Measurements from ENCODE around the gene SORCS3.

DNA sequence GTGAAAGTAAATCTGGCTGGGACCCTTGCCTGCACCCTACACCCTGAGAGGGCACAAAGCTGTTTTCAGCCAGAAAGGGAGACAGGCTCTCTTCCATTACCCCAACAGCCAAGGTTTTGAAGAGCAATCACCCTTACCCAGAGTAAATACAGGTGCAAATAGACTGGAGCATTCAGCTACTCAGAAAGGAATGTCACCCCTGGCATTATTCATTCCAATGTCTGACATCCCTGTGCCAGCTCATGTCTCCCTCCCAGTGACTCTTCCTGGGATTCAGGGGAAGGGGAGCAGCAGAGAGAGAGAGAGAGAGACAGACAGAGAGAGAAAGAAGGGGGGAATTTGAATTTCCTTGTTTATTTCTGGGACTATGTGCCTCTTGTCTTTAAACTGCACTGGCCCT, 611.8 kb downstream of the SORCS3 start:
- TF ChIP-seq, protein P1, sequence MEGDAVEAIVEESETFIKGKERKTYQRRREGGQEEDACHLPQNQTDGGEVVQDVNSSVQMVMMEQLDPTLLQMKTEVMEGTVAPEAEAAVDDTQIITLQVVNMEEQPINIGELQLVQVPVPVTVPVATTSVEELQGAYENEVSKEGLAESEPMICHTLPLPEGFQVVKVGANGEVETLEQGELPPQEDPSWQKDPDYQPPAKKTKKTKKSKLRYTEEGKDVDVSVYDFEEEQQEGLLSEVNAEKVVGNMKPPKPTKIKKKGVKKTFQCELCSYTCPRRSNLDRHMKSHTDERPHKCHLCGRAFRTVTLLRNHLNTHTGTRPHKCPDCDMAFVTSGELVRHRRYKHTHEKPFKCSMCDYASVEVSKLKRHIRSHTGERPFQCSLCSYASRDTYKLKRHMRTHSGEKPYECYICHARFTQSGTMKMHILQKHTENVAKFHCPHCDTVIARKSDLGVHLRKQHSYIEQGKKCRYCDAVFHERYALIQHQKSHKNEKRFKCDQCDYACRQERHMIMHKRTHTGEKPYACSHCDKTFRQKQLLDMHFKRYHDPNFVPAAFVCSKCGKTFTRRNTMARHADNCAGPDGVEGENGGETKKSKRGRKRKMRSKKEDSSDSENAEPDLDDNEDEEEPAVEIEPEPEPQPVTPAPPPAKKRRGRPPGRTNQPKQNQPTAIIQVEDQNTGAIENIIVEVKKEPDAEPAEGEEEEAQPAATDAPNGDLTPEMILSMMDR (IDR thresholded peaks at IDR 0.05), result no peak
- no peak for TF ChIP-seq POLR2A (IDR thresholded peaks at IDR 0.05)

Data from right lobe of liver (tissue), 4 donors.